Measurements from ENCODE around the gene UBE2U. TPM values are rescaled to one million over a fixed set of nuclear protein-coding genes. Genes with fewer than 3 reads are reported as not detected.

Gene UBE2U
- total and polyA plus RNA-seq, 7 experiments from 2014 or later, result not detected

- no peak overlapping the region for H3K27ac ChIP-seq (ENCODE audit: low read depth, low read length)
- peaks cover 0 to 8% (median 0%) of the 10 kb centered on the region in 11 donors for H3K9me3 Mint-ChIP-seq
- H3K4me3 ChIP-seq (ENCODE audit: low read length), result no peak overlapping the region
- DNase-seq (peak; percentile 30 to 74 (median 62)), ATAC-seq (peak; percentile 75)
- H3K36me3 ChIP-seq (ENCODE audit: control insufficient read depth in 2 of 3, insufficient read depth in 3 of 3, low read length in 3 of 3), result no peaks in the 10 kb centered on the region
- no peaks in the 10 kb centered on the region for H3K4me1 ChIP-seq (ENCODE audit: control insufficient read depth in 2 of 2, insufficient read depth in 2 of 2, low read length in 2 of 2)
- H3K27me3 ChIP-seq (ENCODE audit: control insufficient read depth in 2 of 2, insufficient read depth in 2 of 2, low read length in 2 of 2), result no peaks in the 10 kb centered on the region
- H3K27ac Mint-ChIP-seq, result no peak overlapping the region
- peaks cover 3 to 18% (median 10%) of the 10 kb centered on the region in 5 donors for H3K27me3 Mint-ChIP-seq
- POLR2A ChIA-PET, result no interaction called here
- H3K4me1 Mint-ChIP-seq, result no peaks in the 10 kb centered on the region
- intact Hi-C loops (cut with micrococcal nuclease), result loop anchor here (1.0 to 10.0 kb wide), 10 partner anchors 203 to 1418 kb away; partner anchors contain the start of gene CACHD1 (in 1 of the 2)
- H3K4me3 Mint-ChIP-seq, result no peak overlapping the region
- no peaks in the 10 kb centered on the region for H3K9me3 ChIP-seq (ENCODE audit: control insufficient read depth in 2 of 3, low read length in 3 of 3)
- peaks cover 0 to 7% (median 0%) of the 10 kb centered on the region in 5 donors for H3K36me3 Mint-ChIP-seq
- CTCF ChIA-PET, result interaction anchor here (0.8 to 2.2 kb wide), 7 partner anchors 12 to 1419 kb away, joined by 3 to 18 read pairs (median 4); no protein-coding TSS in a partner anchor
Observed at GRCh38 chr1:64268653-64269557, 65.5 kb downstream of the UBE2U start.

DNA sequence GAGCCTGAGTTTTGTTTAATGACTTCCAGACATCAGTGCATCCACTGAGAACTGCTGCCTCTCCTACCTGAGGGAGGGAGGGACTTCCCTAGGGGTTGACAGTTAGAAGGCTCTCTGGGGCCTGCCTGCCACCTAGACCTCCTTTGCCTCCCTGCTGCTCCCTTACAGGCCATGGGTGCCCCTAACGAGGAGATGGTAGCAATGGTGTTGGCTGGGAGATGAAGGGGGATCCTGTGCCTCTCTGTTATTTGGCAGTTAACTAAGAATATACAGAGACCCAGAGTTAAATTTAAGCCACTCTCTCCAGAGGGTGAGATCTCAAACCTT is 66.1 kb downstream of the UBE2U start:
- H3K27ac Mint-ChIP-seq, result no peak overlapping the region
- DNase-seq (no peak), ATAC-seq (no peak)
- Histone ChIP-seq H3K9me3 (ENCODE audit: control insufficient read depth in 2 of 3, low read length in 3 of 3) (no peaks in the 10 kb centered on the region), H3K36me3 (ENCODE audit: control insufficient read depth in 2 of 3, insufficient read depth in 3 of 3, low read length in 3 of 3) (no peaks in the 10 kb centered on the region), H3K4me3 (ENCODE audit: low read length) (no peak overlapping the region), H3K27ac (ENCODE audit: low read depth, low read length) (no peak overlapping the region), H3K4me1 (ENCODE audit: control insufficient read depth in 2 of 2, insufficient read depth in 2 of 2, low read length in 2 of 2) (no peaks in the 10 kb centered on the region), H3K27me3 (ENCODE audit: control insufficient read depth in 2 of 2, insufficient read depth in 2 of 2, low read length in 2 of 2) (no peaks in the 10 kb centered on the region)
- peaks cover 0 to 17% (median 8%) of the 10 kb centered on the region in 5 donors for H3K27me3 Mint-ChIP-seq
- intact Hi-C loops (cut with micrococcal nuclease), result loop anchor here (1.0 to 10.0 kb wide), 10 partner anchors 203 to 1418 kb away; partner anchors contain the start of gene CACHD1 (in 1 of the 2)
- no peak overlapping the region for H3K4me3 Mint-ChIP-seq
- H3K4me1 Mint-ChIP-seq, result no peaks in the 10 kb centered on the region
- peaks cover 0 to 8% (median under 1%) of the 10 kb centered on the region in 11 donors for H3K9me3 Mint-ChIP-seq
- H3K36me3 Mint-ChIP-seq, result peaks cover 0 to 7% (median 0%) of the 10 kb centered on the region in 5 donors
- CTCF ChIA-PET, result interaction anchor here (1.3 to 2.2 kb wide), 3 partner anchors 406 to 806 kb away, joined by 4 to 18 read pairs (median 12); no protein-coding TSS in a partner anchor
- POLR2A ChIA-PET, result no interaction called here

GRCh38 chr1:64280001-64280400 is 76.6 kb downstream of the UBE2U start:
- ATAC-seq (no peak), DNase-seq (no peak)
- POLR2A ChIA-PET, result no interaction called here
- H3K9me3 Mint-ChIP-seq, result peaks cover 0 to 4% (median 0%) of the 10 kb centered on the region in 11 donors
- Histone ChIP-seq H3K4me3 (ENCODE audit: low read length) (no peak overlapping the region), H3K4me1 (ENCODE audit: control insufficient read depth in 2 of 2, insufficient read depth in 2 of 2, low read length in 2 of 2) (no peaks in the 10 kb centered on the region), H3K27me3 (ENCODE audit: control insufficient read depth in 2 of 2, insufficient read depth in 2 of 2, low read length in 2 of 2) (no peaks in the 10 kb centered on the region), H3K27ac (ENCODE audit: low read depth, low read length) (no peak overlapping the region), H3K36me3 (ENCODE audit: control insufficient read depth in 2 of 3, insufficient read depth in 3 of 3, low read length in 3 of 3) (no peaks in the 10 kb centered on the region), H3K9me3 (ENCODE audit: control insufficient read depth in 2 of 3, low read length in 3 of 3) (no peaks in the 10 kb centered on the region)
- no peak overlapping the region for H3K4me3 Mint-ChIP-seq
- H3K36me3 Mint-ChIP-seq, result no peaks in the 10 kb centered on the region
- intact Hi-C loops (cut with micrococcal nuclease), result no loop called here
- H3K27ac Mint-ChIP-seq, result no peak overlapping the region
- CTCF ChIA-PET, result no interaction called here
- no peaks in the 10 kb centered on the region for H3K4me1 Mint-ChIP-seq
- peaks cover 0 to 1% (median 0%) of the 10 kb centered on the region in 5 donors for H3K27me3 Mint-ChIP-seq

DNA sequence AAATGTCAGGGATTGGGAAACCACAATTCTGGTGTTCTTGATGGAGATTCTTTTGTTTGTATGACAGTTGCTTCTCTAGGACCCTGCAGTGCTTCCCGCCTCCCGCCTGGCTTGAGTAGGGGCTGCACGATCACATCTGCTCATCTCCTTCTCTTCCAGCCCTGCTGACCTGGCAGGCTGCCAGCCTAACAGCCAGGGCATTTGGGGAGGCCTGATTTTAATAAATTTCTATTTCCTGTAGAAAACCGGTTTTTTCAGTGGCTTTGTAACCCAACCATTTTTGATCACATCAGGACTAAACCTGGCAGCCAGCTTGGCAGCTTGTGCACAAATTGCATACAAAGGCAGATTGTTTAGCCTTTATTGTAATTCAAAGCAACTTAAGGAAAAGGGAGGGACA is 78.9 kb downstream of the UBE2U start:
- Mint-ChIP-seq H3K27me3 (peaks cover 0 to 11% (median 3%) of the 10 kb centered on the region in 5 donors), H3K9me3 (peaks cover 0 to 1% (median 0%) of the 10 kb centered on the region in 11 donors), H3K27ac (no peak overlapping the region), H3K4me3 (no peak overlapping the region), H3K36me3 (no peaks in the 10 kb centered on the region), H3K4me1 (no peaks in the 10 kb centered on the region)
- no peak overlapping the region for H3K27ac ChIP-seq (ENCODE audit: low read depth, low read length)
- DNase-seq, result no peak
- H3K4me1 ChIP-seq (ENCODE audit: control insufficient read depth in 2 of 2, insufficient read depth in 2 of 2, low read length in 2 of 2), result no peaks in the 10 kb centered on the region
- POLR2A ChIA-PET, result no interaction called here
- intact Hi-C loops (cut with micrococcal nuclease), result no loop called here
- H3K9me3 ChIP-seq (ENCODE audit: control insufficient read depth in 2 of 3, low read length in 3 of 3), result no peaks in the 10 kb centered on the region
- H3K36me3 ChIP-seq (ENCODE audit: control insufficient read depth in 2 of 3, insufficient read depth in 3 of 3, low read length in 3 of 3), result no peaks in the 10 kb centered on the region
- H3K4me3 ChIP-seq (ENCODE audit: low read length), result no peak overlapping the region
- CTCF ChIA-PET, result no interaction called here
- H3K27me3 ChIP-seq (ENCODE audit: control insufficient read depth in 2 of 2, insufficient read depth in 2 of 2, low read length in 2 of 2), result no peaks in the 10 kb centered on the region
- ATAC-seq, result no peak

DNA sequence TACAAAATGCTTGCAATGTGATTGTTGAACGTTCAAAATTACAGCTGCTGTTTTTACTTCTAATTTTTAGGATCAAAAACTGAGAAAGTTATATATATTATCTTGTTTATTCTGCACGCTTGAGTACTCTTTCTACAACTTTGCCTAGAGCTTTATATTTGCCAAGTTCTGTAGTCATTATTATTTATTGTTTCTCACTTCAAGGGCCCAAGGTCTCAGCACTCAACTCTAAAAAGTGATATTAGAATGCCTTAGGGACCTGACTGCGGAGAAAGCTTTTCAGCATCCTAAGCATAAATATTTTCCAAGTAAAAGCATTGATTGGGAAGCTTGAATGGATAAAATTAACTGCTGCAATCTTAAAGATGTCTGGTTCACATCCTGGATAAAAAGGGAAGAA is 83.6 kb downstream of the UBE2U start:
- Mint-ChIP-seq H3K4me3 (no peak overlapping the region), H3K27ac (no peak overlapping the region), H3K4me1 (no peaks in the 10 kb centered on the region), H3K27me3 (peaks cover 10 to 19% (median 16%) of the 10 kb centered on the region in 5 donors), H3K9me3 (no peaks in the 10 kb centered on the region), H3K36me3 (no peaks in the 10 kb centered on the region)
- DNase-seq (no peak), ATAC-seq (no peak)
- Histone ChIP-seq H3K4me3 (ENCODE audit: low read length) (no peak overlapping the region), H3K9me3 (ENCODE audit: control insufficient read depth in 2 of 3, low read length in 3 of 3) (no peaks in the 10 kb centered on the region), H3K36me3 (ENCODE audit: control insufficient read depth in 2 of 3, insufficient read depth in 3 of 3, low read length in 3 of 3) (no peaks in the 10 kb centered on the region), H3K27me3 (ENCODE audit: control insufficient read depth in 2 of 2, insufficient read depth in 2 of 2, low read length in 2 of 2) (no peaks in the 10 kb centered on the region), H3K4me1 (ENCODE audit: control insufficient read depth in 2 of 2, insufficient read depth in 2 of 2, low read length in 2 of 2) (no peaks in the 10 kb centered on the region), H3K27ac (ENCODE audit: low read depth, low read length) (no peak overlapping the region)
- intact Hi-C loops (cut with micrococcal nuclease), result no loop called here
- ChIA-PET POLR2A (no interaction called here), CTCF (no interaction called here)

DNA sequence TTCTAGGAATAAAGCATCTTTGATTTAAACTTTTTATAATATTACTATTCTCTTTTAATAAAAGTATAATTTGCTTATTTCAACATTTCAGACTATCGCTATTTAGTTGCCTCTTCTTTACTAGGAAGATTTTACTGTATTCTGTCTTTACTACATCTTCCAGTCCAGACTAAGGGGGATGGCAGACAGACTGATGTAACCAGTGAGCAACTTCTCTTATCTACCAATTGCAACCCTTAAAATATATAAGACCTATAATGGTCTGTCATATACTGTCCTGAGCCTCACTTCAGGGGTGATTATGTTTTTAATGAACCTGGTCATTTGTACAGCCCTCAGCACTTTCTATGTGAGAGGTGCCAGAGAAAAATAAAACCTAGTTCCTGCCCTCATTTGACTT is 87.0 kb downstream of the UBE2U start:
- peaks cover 11 to 22% (median 19%) of the 10 kb centered on the region in 5 donors for H3K27me3 Mint-ChIP-seq
- no peak overlapping the region for H3K27ac Mint-ChIP-seq
- peaks cover 0 to 4% (median 0%) of the 10 kb centered on the region in 5 donors for H3K36me3 Mint-ChIP-seq
- CTCF ChIA-PET, result no interaction called here
- Histone ChIP-seq H3K4me1 (ENCODE audit: control insufficient read depth in 2 of 2, insufficient read depth in 2 of 2, low read length in 2 of 2) (no peaks in the 10 kb centered on the region), H3K27me3 (ENCODE audit: control insufficient read depth in 2 of 2, insufficient read depth in 2 of 2, low read length in 2 of 2) (no peaks in the 10 kb centered on the region), H3K27ac (ENCODE audit: low read depth, low read length) (no peak overlapping the region), H3K4me3 (ENCODE audit: low read length) (no peak overlapping the region), H3K9me3 (ENCODE audit: control insufficient read depth in 2 of 3, low read length in 3 of 3) (no peaks in the 10 kb centered on the region), H3K36me3 (ENCODE audit: control insufficient read depth in 2 of 3, insufficient read depth in 3 of 3, low read length in 3 of 3) (no peaks in the 10 kb centered on the region)
- H3K9me3 Mint-ChIP-seq, result peaks cover 0 to 6% (median 0%) of the 10 kb centered on the region in 11 donors
- ATAC-seq (no peak), DNase-seq (no peak)
- no peaks in the 10 kb centered on the region for H3K4me1 Mint-ChIP-seq
- H3K4me3 Mint-ChIP-seq, result no peak overlapping the region
- POLR2A ChIA-PET, result no interaction called here
- intact Hi-C loops (cut with micrococcal nuclease), result no loop called here

Measured in naive thymus-derived CD4-positive, alpha-beta T cell (primary cell).